ENCODE data around the gene KIF27. TPM values are rescaled to one million over a fixed set of nuclear protein-coding genes. Genes with fewer than 3 reads are reported as not detected.
A peak's percentile ranks its signal among the peaks of the same experiment; 100 is the strongest.

KIF27 gene, protein sequence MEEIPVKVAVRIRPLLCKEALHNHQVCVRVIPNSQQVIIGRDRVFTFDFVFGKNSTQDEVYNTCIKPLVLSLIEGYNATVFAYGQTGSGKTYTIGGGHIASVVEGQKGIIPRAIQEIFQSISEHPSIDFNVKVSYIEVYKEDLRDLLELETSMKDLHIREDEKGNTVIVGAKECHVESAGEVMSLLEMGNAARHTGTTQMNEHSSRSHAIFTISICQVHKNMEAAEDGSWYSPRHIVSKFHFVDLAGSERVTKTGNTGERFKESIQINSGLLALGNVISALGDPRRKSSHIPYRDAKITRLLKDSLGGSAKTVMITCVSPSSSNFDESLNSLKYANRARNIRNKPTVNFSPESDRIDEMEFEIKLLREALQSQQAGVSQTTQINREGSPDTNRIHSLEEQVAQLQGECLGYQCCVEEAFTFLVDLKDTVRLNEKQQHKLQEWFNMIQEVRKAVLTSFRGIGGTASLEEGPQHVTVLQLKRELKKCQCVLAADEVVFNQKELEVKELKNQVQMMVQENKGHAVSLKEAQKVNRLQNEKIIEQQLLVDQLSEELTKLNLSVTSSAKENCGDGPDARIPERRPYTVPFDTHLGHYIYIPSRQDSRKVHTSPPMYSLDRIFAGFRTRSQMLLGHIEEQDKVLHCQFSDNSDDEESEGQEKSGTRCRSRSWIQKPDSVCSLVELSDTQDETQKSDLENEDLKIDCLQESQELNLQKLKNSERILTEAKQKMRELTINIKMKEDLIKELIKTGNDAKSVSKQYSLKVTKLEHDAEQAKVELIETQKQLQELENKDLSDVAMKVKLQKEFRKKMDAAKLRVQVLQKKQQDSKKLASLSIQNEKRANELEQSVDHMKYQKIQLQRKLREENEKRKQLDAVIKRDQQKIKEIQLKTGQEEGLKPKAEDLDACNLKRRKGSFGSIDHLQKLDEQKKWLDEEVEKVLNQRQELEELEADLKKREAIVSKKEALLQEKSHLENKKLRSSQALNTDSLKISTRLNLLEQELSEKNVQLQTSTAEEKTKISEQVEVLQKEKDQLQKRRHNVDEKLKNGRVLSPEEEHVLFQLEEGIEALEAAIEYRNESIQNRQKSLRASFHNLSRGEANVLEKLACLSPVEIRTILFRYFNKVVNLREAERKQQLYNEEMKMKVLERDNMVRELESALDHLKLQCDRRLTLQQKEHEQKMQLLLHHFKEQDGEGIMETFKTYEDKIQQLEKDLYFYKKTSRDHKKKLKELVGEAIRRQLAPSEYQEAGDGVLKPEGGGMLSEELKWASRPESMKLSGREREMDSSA (N-terminal part only)
- total RNA-seq = 22.5 and 24.6 TPM in 2 replicates
- long read RNA-seq, partial matches to known transcripts = 82 of 118 reads
- long read RNA-seq, other reads (novel, unspliced or antisense) = 35 of 118 reads

DNA sequence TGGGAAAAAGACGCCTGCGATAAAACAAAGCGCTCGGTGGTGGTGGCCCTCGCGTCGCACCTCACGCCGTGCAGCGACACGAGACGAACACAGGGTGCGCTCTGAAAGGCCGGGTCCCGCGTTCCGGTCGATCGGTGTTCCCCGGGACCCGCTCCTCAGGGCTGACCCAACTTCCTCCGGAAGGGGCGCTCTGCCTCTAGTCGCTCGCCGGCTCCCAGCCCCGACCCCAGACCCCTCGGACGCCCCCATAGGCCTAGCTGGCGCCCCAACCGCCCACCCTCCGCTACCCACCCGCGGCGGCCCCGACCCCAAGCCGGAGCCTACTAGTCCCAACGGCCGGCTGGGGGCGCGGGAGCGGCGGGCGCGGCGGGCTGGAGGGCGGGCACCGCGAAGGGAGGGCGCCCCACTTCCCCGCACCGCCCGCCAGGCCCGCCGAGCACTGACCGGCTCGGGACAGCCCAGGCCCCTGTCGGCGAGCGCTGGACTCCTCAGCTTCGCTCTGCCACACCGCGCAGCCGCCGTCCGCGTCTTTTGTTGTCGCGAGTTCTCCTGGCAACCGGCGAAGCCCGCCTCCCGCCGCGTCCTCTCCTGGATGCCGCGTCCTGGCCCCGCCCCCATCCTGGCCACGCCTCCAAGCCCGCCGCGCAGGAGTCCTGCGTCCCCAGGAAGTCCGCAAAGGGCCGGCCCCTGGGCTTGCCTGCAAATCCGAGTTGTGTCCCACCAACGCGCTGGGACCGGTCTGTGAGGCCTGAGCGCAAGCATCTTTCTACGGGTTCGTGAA is at the start of gene KIF27:
Gene KIF27 (minus strand): TSS at position 506 of the 781 bp plus-strand sequence. CDS start 5,841 bp downstream, outside the sequence.
- TF ChIP-seq, protein P1, sequence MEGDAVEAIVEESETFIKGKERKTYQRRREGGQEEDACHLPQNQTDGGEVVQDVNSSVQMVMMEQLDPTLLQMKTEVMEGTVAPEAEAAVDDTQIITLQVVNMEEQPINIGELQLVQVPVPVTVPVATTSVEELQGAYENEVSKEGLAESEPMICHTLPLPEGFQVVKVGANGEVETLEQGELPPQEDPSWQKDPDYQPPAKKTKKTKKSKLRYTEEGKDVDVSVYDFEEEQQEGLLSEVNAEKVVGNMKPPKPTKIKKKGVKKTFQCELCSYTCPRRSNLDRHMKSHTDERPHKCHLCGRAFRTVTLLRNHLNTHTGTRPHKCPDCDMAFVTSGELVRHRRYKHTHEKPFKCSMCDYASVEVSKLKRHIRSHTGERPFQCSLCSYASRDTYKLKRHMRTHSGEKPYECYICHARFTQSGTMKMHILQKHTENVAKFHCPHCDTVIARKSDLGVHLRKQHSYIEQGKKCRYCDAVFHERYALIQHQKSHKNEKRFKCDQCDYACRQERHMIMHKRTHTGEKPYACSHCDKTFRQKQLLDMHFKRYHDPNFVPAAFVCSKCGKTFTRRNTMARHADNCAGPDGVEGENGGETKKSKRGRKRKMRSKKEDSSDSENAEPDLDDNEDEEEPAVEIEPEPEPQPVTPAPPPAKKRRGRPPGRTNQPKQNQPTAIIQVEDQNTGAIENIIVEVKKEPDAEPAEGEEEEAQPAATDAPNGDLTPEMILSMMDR (IDR thresholded peaks at IDR 0.05; ENCODE audit: unreplicated experiment) = peak; percentile 70
- Mint-ChIP-seq H3K36me3 (ENCODE audit: insufficient read depth) (peaks cover 5% of the 10 kb centered on the region), H3K4me3 (ENCODE audit: low read depth) (peak within 1 kb of the TSS; percentile 89), H3K4me1 (ENCODE audit: low read depth) (peaks cover 7% of the 10 kb centered on the region), H3K27me3 (no peaks in the 10 kb centered on the region), H3K9me3 (ENCODE audit: low read depth) (no peaks in the 10 kb centered on the region), H3K27ac (peak within 1 kb of the TSS; percentile 97)
- DNase-seq (ENCODE audit: low spot score, unreplicated experiment) = peak; percentile 99

DNA sequence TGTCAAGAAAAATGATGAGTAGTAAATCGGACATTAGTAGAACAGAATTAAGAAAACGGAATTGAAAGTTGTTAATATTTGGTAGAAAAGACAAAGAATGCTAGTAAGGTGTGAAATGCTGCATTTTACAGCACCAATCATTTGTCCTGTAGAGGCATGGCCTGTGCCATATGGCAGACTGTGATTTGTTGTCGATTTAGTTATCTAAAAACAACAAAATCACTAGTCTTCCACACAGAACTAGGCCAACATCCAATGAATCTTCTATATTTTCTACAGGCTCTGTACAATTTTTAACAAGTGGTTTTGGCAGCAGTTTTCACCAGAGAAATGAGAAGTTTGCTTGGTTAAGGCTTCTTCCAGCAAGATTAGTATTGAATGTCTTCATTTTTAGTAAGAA is 48.4 kb upstream of the KIF27 start:
- no peak overlapping the region for H3K4me3 Mint-ChIP-seq (ENCODE audit: low read depth)
- H3K27me3 Mint-ChIP-seq = no peaks in the 10 kb centered on the region
- DNase-seq (ENCODE audit: low spot score, unreplicated experiment) = no peak
- peaks cover 55% of the 10 kb centered on the region for H3K36me3 Mint-ChIP-seq (ENCODE audit: insufficient read depth)
- TF ChIP-seq, protein P1 (IDR thresholded peaks at IDR 0.05; ENCODE audit: unreplicated experiment) = no peak
- H3K27ac Mint-ChIP-seq = peak overlapping the region; percentile 52
- H3K4me1 Mint-ChIP-seq (ENCODE audit: low read depth) = peaks cover 3% of the 10 kb centered on the region
- no peaks in the 10 kb centered on the region for H3K9me3 Mint-ChIP-seq (ENCODE audit: low read depth)

DNA sequence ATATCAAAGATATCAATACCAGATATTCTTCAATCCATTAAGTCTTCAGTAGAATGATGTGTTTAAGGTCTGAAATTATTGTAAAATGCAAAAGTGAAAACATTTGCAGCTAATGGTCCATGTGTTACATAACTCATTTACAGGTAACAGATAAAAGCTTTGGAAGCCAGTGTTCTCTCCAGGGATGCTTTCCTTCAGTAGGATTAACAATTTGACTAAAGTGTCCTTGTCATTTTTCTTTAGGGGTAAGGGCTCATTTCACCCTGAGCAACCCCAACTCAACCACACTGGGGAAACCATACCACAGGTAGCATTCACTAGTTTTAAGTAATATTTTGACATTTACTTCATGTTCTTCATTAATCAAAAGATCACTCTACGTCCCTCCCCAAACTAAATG is 45.8 kb upstream of the KIF27 start:
- H3K4me1 Mint-ChIP-seq (ENCODE audit: low read depth) = no peaks in the 10 kb centered on the region
- TF ChIP-seq, protein P1 (IDR thresholded peaks at IDR 0.05; ENCODE audit: unreplicated experiment) = no peak
- no peaks in the 10 kb centered on the region for H3K27me3 Mint-ChIP-seq
- no peak overlapping the region for H3K4me3 Mint-ChIP-seq (ENCODE audit: low read depth)
- H3K9me3 Mint-ChIP-seq (ENCODE audit: low read depth) = no peaks in the 10 kb centered on the region
- peak overlapping the region; percentile 46 for H3K27ac Mint-ChIP-seq
- DNase-seq (ENCODE audit: low spot score, unreplicated experiment) = no peak
- peaks cover 41% of the 10 kb centered on the region for H3K36me3 Mint-ChIP-seq (ENCODE audit: insufficient read depth)

DNA sequence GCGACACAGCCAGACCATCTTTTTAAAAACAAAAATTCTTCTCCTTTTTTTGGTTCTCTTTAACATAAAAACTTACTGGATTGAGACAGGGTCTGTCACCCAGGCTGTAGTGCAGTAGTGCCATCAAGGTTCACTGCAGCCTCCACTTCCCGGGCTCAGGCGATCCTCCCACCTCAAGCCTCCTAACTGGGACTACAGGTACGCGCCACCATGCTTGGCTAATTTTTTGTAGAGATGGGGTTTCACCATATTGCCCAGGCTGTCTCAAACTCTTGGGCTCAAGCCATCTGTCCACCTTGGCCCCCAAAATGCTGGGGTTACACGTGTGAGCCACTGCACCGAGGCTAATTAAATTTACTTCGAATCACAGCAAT is 45.0 kb upstream of the KIF27 start:
- Mint-ChIP-seq H3K27ac (peak overlapping the region; percentile 91), H3K4me3 (ENCODE audit: low read depth) (no peak overlapping the region), H3K9me3 (ENCODE audit: low read depth) (no peaks in the 10 kb centered on the region), H3K4me1 (ENCODE audit: low read depth) (no peaks in the 10 kb centered on the region), H3K36me3 (ENCODE audit: insufficient read depth) (peaks cover 33% of the 10 kb centered on the region), H3K27me3 (no peaks in the 10 kb centered on the region)
- TF ChIP-seq, protein P1 (IDR thresholded peaks at IDR 0.05; ENCODE audit: unreplicated experiment) = no peak
- no peak for DNase-seq (ENCODE audit: low spot score, unreplicated experiment)

Data from progenitor cell of endocrine pancreas (in vitro differentiated cells).